B cell (primary cell): Measurements from ENCODE around the gene BLOC1S6. TPM values are rescaled to one million over a fixed set of nuclear protein-coding genes. Genes with fewer than 3 reads are reported as not detected.

Experiments
- ATAC-seq: fragments of 200-7000 bp; cut with Tn5 transposase; one replicate; pipeline ENCODE4 v1.10.0; 2021; ENCODE audit warnings: low read depth, mild to moderate bottlenecking, moderate number of reproducible peaks, moderate library complexity
- CTCF ChIA-PET: fragments of 350-600 bp; sonication (Branson Sonifier 250); formaldehyde crosslinking; loops from one replicate; lab custom pipeline; 2021; ENCODE audit warnings: antibody characterized with exemption, inconsistent platforms; lab: Charles Lee
- POLR2A ChIA-PET: fragments of 350-600 bp; sonication (Branson Sonifier 250); formaldehyde crosslinking; loops from one replicate; lab custom pipeline; 2021; ENCODE audit warnings: antibody characterized with exemption; lab: Charles Lee
- DNase-seq: peaks from one replicate; pipeline ENCODE4 v3.0.0; 2013
- H2AFZ ChIP-seq: 2 replicates; pipeline ENCODE4 v1.6.1; 2012; ENCODE audit warnings: mild to moderate bottlenecking, low read depth, low read length; ENCODE audit not compliant: insufficient read depth, poor library complexity, severe bottlenecking
- H3K27ac ChIP-seq, 2 donors: 1 replicate in 1 of 2; 2 replicates in 1 of 2; pipeline ENCODE4 v1.5.1; 2012 to 2013; ENCODE audit warnings: low read length in 2 of 2, mild to moderate bottlenecking in 2 of 2, moderate library complexity in 1 of 2
- H3K27me3 ChIP-seq, 4 experiments: fragments of 200-600 bp in 1 of 4; sonication (generic) in 1 of 4; replicated peaks in 1 of 4; 1 replicate in 2 of 4; 2 replicates in 2 of 4; pipeline versions ENCODE4 v1.6.1 to v1.7.0; 2013 to 2016; ENCODE audit warnings: low read length in 3 of 4, mild to moderate bottlenecking in 2 of 4, mixed read lengths in 1 of 4, moderate library complexity in 1 of 4; ENCODE audit not compliant: insufficient read depth in 4 of 4, control insufficient read depth in 3 of 4; ENCODE audit errors: control extremely low read depth in 1 of 4
- H3K36me3 ChIP-seq, 2 experiments: replicated peaks in 1 of 2; 1 replicate in 1 of 2; 2 replicates in 1 of 2; pipeline versions ENCODE4 v1.6.1 to v1.7.1; 2013; ENCODE audit warnings: low read length in 1 of 2; ENCODE audit not compliant: insufficient read depth in 2 of 2, control insufficient read depth in 1 of 2; ENCODE audit errors: control extremely low read depth in 1 of 2, extremely low read depth in 1 of 2
- H3K4me1 ChIP-seq, 2 donors: fragments of 200-600 bp in 1 of 2; sonication (generic) in 1 of 2; 1 replicate in 1 of 2; 2 replicates in 1 of 2; pipeline versions ENCODE4 v1.5.1 to v1.6.1; 2013 to 2017; ENCODE audit warnings: low read length in 2 of 2; ENCODE audit not compliant: control insufficient read depth in 2 of 2, insufficient read depth in 2 of 2
- H3K4me2 ChIP-seq: replicated peaks from 2 replicates; pipeline ENCODE3; 2012; ENCODE audit warnings: mild to moderate bottlenecking, low read depth, low read length; ENCODE audit not compliant: poor library complexity, severe bottlenecking
- H3K4me3 ChIP-seq, 5 experiments: fragments of 200-600 bp in 1 of 5; sonication (generic) in 1 of 5; 1 replicate in 3 of 5; 2 replicates in 2 of 5; pipeline versions ENCODE4 v1.5.1 to v1.7.0; 2011 to 2016; ENCODE audit warnings: low read length in 4 of 5, mild to moderate bottlenecking in 4 of 5, low read depth in 2 of 5, control low read depth in 1 of 5, moderate library complexity in 1 of 5; ENCODE audit not compliant: insufficient read depth in 1 of 5; ENCODE audit errors: control extremely low read depth in 1 of 5, extremely low read depth in 1 of 5
- H3K79me2 ChIP-seq: fragments of 200-600 bp; sonication (generic); one replicate; pipeline ENCODE4 v1.6.0; 2016; ENCODE audit warnings: low read length; ENCODE audit not compliant: control insufficient read depth, insufficient read depth
- H3K9ac ChIP-seq: fragments of 200-600 bp; sonication (generic); 2 replicates; pipeline ENCODE4 v1.6.1; 2017; ENCODE audit warnings: mild to moderate bottlenecking, low read length, moderate library complexity
- H3K9me3 ChIP-seq, 3 donors: one replicate each; pipeline versions ENCODE4 v1.6.1 to v1.7.1; 2013; ENCODE audit warnings: low read length in 2 of 3; ENCODE audit not compliant: control insufficient read depth in 2 of 3, insufficient read depth in 1 of 3; ENCODE audit errors: control extremely low read depth in 1 of 3
- H4K20me1 ChIP-seq: 2 replicates; pipeline ENCODE4 v1.6.0; 2012; ENCODE audit warnings: mild to moderate bottlenecking, low read length; ENCODE audit not compliant: insufficient read depth, control insufficient read depth, poor library complexity, severe bottlenecking
- H3K27ac Mint-ChIP-seq: one replicate; pipeline ENCODE4 v1.8.0; 2021; ENCODE audit warnings: mixed read lengths
- H3K27me3 Mint-ChIP-seq: one replicate; pipeline ENCODE4 v1.8.0; 2021; ENCODE audit warnings: mixed read lengths
- H3K4me1 Mint-ChIP-seq: one replicate; pipeline ENCODE4 v1.8.0; 2021; ENCODE audit warnings: mixed read lengths
- H3K4me3 Mint-ChIP-seq: one replicate; pipeline ENCODE4 v1.8.0; 2021; ENCODE audit warnings: mixed read lengths
- H3K9me3 Mint-ChIP-seq: one replicate; pipeline ENCODE4 v1.8.0; 2022; ENCODE audit warnings: mixed read lengths; ENCODE audit not compliant: insufficient read depth
- EZH2 ChIP-seq: IDR thresholded peaks from 2 replicates; pipeline ENCODE4 v1.6.1; 2012; ENCODE audit warnings: borderline replicate concordance, low read depth, mild to moderate bottlenecking, moderate library complexity, low read length; ENCODE audit not compliant: insufficient read depth, poor library complexity, severe bottlenecking
- WGBS: methylation state at CpG from one replicate; pipeline ENCODE4 v1.1.5; 2013; ENCODE audit warnings: missing lambda C conversion rate; ENCODE audit not compliant: insufficient coverage; 5-methylcytosine and 5-hydroxymethylcytosine counted together
- intact Hi-C: fragments of 100-400 bp; cut with micrococcal nuclease; formaldehyde crosslinking; loops from one replicate; pipeline ENCODE4 v1.10.0; 2022
- polyA plus RNA-seq: library from polyadenylated mRNA; depleted of rRNA; stranded (reverse); fragments of >200 nt; gene quantifications from 2 replicates; pipeline ENCODE4 v1.2.3, GENCODE V29; 2012
- total RNA-seq, 2 donors: library from RNA; stranded (reverse); fragments of 120-200 nt in 1 of 2; gene quantifications; 1 replicate in 1 of 2; 2 replicates in 1 of 2; pipeline versions ENCODE4 v1.2.3 to v1.2.4, GENCODE V29; 2013 to 2022
- TF ChIP-seq, protein P1 (sequence below): fragments of 200-600 bp; IDR thresholded peaks from one replicate; pipeline ENCODE4 v1.8.0; 2022; ENCODE audit warnings: antibody characterized with exemption, mild to moderate bottlenecking

Gene BLOC1S6
- total and polyA plus RNA-seq, 2 donors (not counting 1 experiment from before 2014, with no cell fraction given): 12.4 to 60.8 TPM

- intact Hi-C loops: no loop called here
- Mint-ChIP-seq H3K27me3 (peaks cover 14% of the 10 kb centered on the region), H3K9me3 (no peaks in the 10 kb centered on the region), H3K4me3 (no peak overlapping the region), H3K4me1 (peaks cover 3% of the 10 kb centered on the region), H3K27ac (no peak overlapping the region)
- ATAC-seq (no peak), DNase-seq (no peak)
- CTCF ChIA-PET: no interaction called here
- Histone ChIP-seq H3K9me3 (no peaks in the 10 kb centered on the region), H3K36me3 (no peaks in the 10 kb centered on the region), H3K4me2 (no peak overlapping the region), H3K4me1 (no peaks in the 10 kb centered on the region), H3K27me3 (peaks cover 0 to 4% (median 2%) of the 10 kb centered on the region in 4 experiments), H3K79me2 (no peaks in the 10 kb centered on the region), H4K20me1 (no peaks in the 10 kb centered on the region), H3K4me3 (no peak overlapping the region), H3K27ac (no peak overlapping the region), H2AFZ (no peak overlapping the region), H3K9ac (no peak overlapping the region)
- POLR2A ChIA-PET: no interaction called here
- TF ChIP-seq, protein P1, sequence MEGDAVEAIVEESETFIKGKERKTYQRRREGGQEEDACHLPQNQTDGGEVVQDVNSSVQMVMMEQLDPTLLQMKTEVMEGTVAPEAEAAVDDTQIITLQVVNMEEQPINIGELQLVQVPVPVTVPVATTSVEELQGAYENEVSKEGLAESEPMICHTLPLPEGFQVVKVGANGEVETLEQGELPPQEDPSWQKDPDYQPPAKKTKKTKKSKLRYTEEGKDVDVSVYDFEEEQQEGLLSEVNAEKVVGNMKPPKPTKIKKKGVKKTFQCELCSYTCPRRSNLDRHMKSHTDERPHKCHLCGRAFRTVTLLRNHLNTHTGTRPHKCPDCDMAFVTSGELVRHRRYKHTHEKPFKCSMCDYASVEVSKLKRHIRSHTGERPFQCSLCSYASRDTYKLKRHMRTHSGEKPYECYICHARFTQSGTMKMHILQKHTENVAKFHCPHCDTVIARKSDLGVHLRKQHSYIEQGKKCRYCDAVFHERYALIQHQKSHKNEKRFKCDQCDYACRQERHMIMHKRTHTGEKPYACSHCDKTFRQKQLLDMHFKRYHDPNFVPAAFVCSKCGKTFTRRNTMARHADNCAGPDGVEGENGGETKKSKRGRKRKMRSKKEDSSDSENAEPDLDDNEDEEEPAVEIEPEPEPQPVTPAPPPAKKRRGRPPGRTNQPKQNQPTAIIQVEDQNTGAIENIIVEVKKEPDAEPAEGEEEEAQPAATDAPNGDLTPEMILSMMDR: no peak
- no peak for TF ChIP-seq EZH2
- 98% methylated on average over 6 of the region's 9 CpGs for WGBS
Observed at GRCh38 chr15:45549541-45550220, 37.5 kb upstream of the BLOC1S6 start.

DNA sequence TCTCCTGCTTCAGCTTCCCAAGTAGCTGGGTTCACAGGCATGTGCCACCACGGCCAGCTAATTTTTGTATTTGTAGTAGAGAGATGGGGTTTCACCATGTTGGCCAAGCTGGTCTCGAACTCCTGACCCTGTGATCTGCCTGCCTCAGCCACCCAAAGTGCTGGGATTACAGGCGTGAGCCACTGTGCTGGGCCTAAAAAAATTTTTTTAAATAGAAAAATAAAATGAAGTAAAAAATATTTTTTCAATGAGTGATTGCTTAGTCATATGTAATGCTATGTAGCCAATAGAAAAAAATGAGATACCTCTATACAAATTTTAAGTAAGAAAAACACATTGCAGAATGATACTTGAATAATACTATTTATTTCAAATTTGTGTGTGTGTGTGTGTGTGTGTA, 36.7 kb upstream of the BLOC1S6 start:
- H3K4me1 Mint-ChIP-seq: peaks cover 3% of the 10 kb centered on the region
- ChIA-PET POLR2A (no interaction called here), CTCF (no interaction called here)
- no peak overlapping the region for H3K27ac Mint-ChIP-seq
- Histone ChIP-seq H2AFZ (no peak overlapping the region), H4K20me1 (no peaks in the 10 kb centered on the region), H3K4me3 (no peak overlapping the region), H3K27me3 (peaks cover 0 to 4% (median 2%) of the 10 kb centered on the region in 4 experiments), H3K4me1 (no peaks in the 10 kb centered on the region), H3K36me3 (no peaks in the 10 kb centered on the region), H3K9me3 (no peaks in the 10 kb centered on the region), H3K9ac (no peak overlapping the region), H3K27ac (no peak overlapping the region), H3K4me2 (no peak overlapping the region), H3K79me2 (no peaks in the 10 kb centered on the region)
- no peaks in the 10 kb centered on the region for H3K9me3 Mint-ChIP-seq
- H3K4me3 Mint-ChIP-seq: no peak overlapping the region
- no CpG with 5 or more reads among the region's 3 CpGs for WGBS
- intact Hi-C loops: no loop called here
- peaks cover 14% of the 10 kb centered on the region for H3K27me3 Mint-ChIP-seq
- no peak for TF ChIP-seq EZH2
- TF ChIP-seq, protein P1: no peak
- no peak for ATAC-seq
- DNase-seq: no peak
